ENCODE measurements around the gene GPX1. TPM values are rescaled to one million over a fixed set of nuclear protein-coding genes. Genes with fewer than 3 reads are reported as not detected.

GPX1 gene
- total RNA-seq, 4 donors from 2014 or later = 155 to 485 (median 274) TPM

GRCh38 chr3:49388289-49388820 lies 30.2 kb upstream of the GPX1 start:
- no peak overlapping the region for H3K27ac ChIP-seq
- 72 to 86% methylated on average over 1 of the region's 1 CpG for WGBS, 2 donors (ENCODE audit: low coverage in 1 of 2)
- TF ChIP-seq CTCF (IDR thresholded peaks at IDR 0.05) = no peak
- no peak for TF ChIP-seq POLR2AphosphoS5 (IDR thresholded peaks at IDR 0.05)
- no peak for TF ChIP-seq POLR2A (IDR thresholded peaks at IDR 0.05)
- no peak for TF ChIP-seq EP300 (IDR thresholded peaks at IDR 0.05; ENCODE audit: low read depth)
- H3K36me3 ChIP-seq = no peaks in the 10 kb centered on the region
- no peaks in the 10 kb centered on the region for H3K27me3 ChIP-seq
- intact Hi-C loops (cut with DNase I; ENCODE audit: low total_unique reads) (no loop called here), in situ Hi-C loops (cut with MboI; ENCODE audit: low pct_ligation_motif_present in 1 of 4, low pct_unique_long_range_greater_than_20kb in 1 of 4, low sequenced_read_pairs in 3 of 4) (no loop called here)
- H3K4me3 ChIP-seq = no peak overlapping the region
- H3K9me3 ChIP-seq = no peaks in the 10 kb centered on the region
- no peak for DNase-seq
- H3K4me1 ChIP-seq = peaks cover 0 to 38% (median 25%) of the 10 kb centered on the region in 4 donors

GRCh38 chr3:49387721-49388120 lies 29.6 kb upstream of the GPX1 start:
- Histone ChIP-seq H3K9me3 (no peaks in the 10 kb centered on the region), H3K27ac (no peak overlapping the region), H3K4me1 (peaks cover 0 to 45% (median 29%) of the 10 kb centered on the region in 4 donors), H3K4me3 (no peak overlapping the region), H3K27me3 (no peaks in the 10 kb centered on the region), H3K36me3 (no peaks in the 10 kb centered on the region)
- intact Hi-C loops (cut with DNase I; ENCODE audit: low total_unique reads) (no loop called here), in situ Hi-C loops (cut with MboI; ENCODE audit: low pct_ligation_motif_present in 1 of 4, low pct_unique_long_range_greater_than_20kb in 1 of 4, low sequenced_read_pairs in 3 of 4) (no loop called here)
- TF ChIP-seq POLR2A (IDR thresholded peaks at IDR 0.05) = no peak
- TF ChIP-seq CTCF (IDR thresholded peaks at IDR 0.05) = no peak
- TF ChIP-seq POLR2AphosphoS5 (IDR thresholded peaks at IDR 0.05) = no peak
- no peak for TF ChIP-seq EP300 (IDR thresholded peaks at IDR 0.05; ENCODE audit: low read depth)
- WGBS, 2 donors (ENCODE audit: low coverage in 1 of 2) = 87 to 93% methylated on average over 2 of the region's 2 CpGs
- no peak for DNase-seq

GRCh38 chr3:49386056-49386756 lies 28.1 kb upstream of the GPX1 start:
- H3K4me3 ChIP-seq = no peak overlapping the region
- peaks cover 0 to 53% (median 37%) of the 10 kb centered on the region in 4 donors for H3K4me1 ChIP-seq
- no peak for DNase-seq
- H3K27me3 ChIP-seq = no peaks in the 10 kb centered on the region
- intact Hi-C loops (cut with DNase I; ENCODE audit: low total_unique reads) = no loop called here
- no peaks in the 10 kb centered on the region for H3K36me3 ChIP-seq
- TF ChIP-seq POLR2A (IDR thresholded peaks at IDR 0.05) = no peak
- TF ChIP-seq POLR2AphosphoS5 (IDR thresholded peaks at IDR 0.05) = no peak
- no peak for TF ChIP-seq EP300 (IDR thresholded peaks at IDR 0.05; ENCODE audit: low read depth)
- no peak for TF ChIP-seq CTCF (IDR thresholded peaks at IDR 0.05)
- H3K27ac ChIP-seq = no peak overlapping the region
- 68 to 82% methylated on average over 9 to 11 of the region's 11 CpGs for WGBS, 2 donors (ENCODE audit: low coverage in 1 of 2)
- in situ Hi-C loops (cut with MboI; ENCODE audit: low pct_ligation_motif_present in 1 of 4, low pct_unique_long_range_greater_than_20kb in 1 of 4, low sequenced_read_pairs in 3 of 4) = no loop called here
- no peaks in the 10 kb centered on the region for H3K9me3 ChIP-seq

GRCh38 chr3:49385617-49386016 lies 27.5 kb upstream of the GPX1 start:
- intact Hi-C loops (cut with DNase I; ENCODE audit: low total_unique reads) (no loop called here), in situ Hi-C loops (cut with MboI; ENCODE audit: low pct_ligation_motif_present in 1 of 4, low pct_unique_long_range_greater_than_20kb in 1 of 4, low sequenced_read_pairs in 3 of 4) (no loop called here)
- Histone ChIP-seq H3K36me3 (no peaks in the 10 kb centered on the region), H3K9me3 (no peaks in the 10 kb centered on the region), H3K4me3 (no peak overlapping the region), H3K27ac (no peak overlapping the region), H3K27me3 (no peaks in the 10 kb centered on the region), H3K4me1 (peaks cover 0 to 53% (median 37%) of the 10 kb centered on the region in 4 donors)
- TF ChIP-seq POLR2A (IDR thresholded peaks at IDR 0.05) (no peak), CTCF (IDR thresholded peaks at IDR 0.05) (no peak), POLR2AphosphoS5 (IDR thresholded peaks at IDR 0.05) (no peak), EP300 (IDR thresholded peaks at IDR 0.05; ENCODE audit: low read depth) (no peak)
- DNase-seq = no peak
- WGBS, 2 donors (ENCODE audit: low coverage in 1 of 2) = 67 to 85% methylated on average over 1 of the region's 1 CpG
